Measurements from ENCODE around the gene ARFGEF2.
"Not testable (repeated sequence)": the region's sequence is repeated elsewhere in the genome, so short reads cannot be mapped to it uniquely, and the experiment has no call there.

The ARFGEF2 gene

GRCh38 chr20:48921168-48921882 lies at the start of gene ARFGEF2:
Gene ARFGEF2 (plus strand): TSS chr20:48921711. CDS start chr20:48921890, 179 bp downstream.
- peak; percentile 90 for DNase-seq

DNA sequence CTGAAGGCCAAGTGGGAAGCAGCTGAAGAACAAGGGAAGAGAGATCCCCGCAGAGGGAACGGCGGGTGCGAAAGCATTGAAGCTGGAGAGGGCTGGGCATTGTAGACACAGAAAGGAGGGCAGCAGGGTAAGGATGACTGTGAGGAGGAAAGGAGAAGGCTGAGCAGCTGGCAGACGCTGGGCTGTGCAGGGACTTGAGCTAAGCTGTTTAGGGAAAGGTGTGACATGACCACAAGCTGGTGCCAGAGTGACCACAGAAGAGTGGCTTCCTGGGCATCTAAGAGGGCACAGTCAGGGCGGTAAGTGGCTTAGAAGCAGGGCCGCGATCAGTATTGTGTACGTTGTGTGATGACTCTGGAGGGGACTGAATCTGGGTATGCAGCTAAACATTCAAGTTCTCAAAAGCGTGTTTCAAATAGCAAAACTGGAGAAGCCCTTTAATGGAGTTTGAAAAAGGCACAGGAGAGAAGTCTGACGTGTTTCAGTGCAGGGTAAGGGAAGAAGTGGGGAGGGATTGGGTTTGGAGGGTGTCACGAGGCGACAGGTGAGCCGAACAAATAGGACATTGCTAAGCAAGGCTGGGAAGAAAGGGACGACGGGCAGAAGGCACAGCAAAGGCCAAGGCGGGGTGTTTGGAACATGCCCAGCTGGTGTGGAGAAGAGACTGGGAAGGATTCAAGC lies 46.1 kb upstream of the ARFGEF2 start:
- DNase-seq = no peak

GRCh38 chr20:48875914-48876240 lies 45.6 kb upstream of the ARFGEF2 start:
- DNase-seq = no peak

DNA sequence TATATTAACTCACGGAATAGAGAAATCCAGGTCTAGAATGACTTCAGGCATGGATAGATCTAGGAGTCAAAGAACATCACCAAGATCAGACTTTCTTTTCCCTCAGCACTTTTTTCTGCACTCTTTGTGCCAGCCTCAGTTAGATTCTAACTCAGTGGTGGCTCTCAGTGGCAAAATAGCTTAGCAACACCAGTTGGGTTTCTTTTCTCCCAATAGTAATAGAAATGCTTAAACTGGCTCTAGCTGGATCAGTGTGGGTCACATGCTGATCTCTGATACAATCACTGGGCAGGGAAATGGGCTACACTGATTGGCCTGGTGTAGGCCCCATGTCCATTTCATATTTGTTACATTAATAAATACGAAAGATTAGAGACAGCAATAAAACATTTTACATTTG lies 44.2 kb upstream of the ARFGEF2 start:
- no peak for DNase-seq

- no peak for DNase-seq
Observed at GRCh38 chr20:48878534-48879248, 42.8 kb upstream of the ARFGEF2 start.

GRCh38 chr20:48879612-48880245 lies 41.8 kb upstream of the ARFGEF2 start:
- DNase-seq = no peak

DNA sequence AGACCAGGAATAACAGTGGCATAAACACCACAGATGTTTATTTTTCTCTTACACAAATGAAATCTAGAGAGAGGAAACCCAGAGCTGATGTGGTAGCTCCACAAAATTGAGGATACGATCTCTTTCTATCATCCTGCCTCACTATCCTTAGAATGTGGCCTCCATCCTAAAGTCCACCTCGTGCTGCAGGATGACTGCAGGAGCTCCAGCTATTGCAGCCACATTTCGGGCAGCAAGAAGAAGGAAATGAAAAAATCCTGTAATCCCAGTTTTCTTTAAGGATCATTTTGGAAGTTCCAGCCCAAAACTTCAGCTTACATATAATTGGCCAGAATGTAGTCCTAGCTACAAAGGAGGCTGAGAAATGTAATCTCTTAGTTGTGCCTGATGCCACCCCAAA lies 41.2 kb upstream of the ARFGEF2 start:
- no peak for DNase-seq

DNA sequence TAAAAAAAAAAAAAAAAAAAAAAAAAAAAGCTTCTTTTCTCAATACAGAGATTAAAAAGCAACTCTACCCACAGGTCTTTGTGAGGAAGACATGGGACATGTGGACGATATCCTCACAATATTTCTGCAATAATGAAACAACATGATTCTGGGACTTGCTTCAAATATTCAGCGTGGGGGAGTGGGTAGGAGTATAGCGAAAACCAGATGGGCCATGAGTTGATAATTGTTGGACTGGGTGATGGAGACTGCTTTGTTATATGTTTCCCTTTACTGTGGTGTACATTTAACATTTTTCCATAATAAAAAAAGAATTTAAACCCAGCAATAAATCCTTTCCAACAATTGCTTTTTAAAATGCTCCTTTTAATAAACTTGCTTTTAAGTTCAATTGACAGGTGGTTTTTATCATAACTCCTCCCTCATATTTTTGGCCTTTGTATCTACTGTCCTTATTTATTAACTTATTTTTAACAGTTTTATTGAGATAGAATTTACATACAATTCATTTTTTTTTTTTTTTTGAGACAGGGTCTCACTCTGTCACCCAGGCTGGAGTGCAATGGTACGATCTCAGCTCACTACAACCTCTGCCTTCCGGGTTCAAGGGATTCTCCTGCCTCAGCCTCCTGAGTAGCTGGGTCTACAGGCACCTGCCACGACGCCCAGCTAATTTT lies 40.4 kb upstream of the ARFGEF2 start:
- DNase-seq = no peak

DNA sequence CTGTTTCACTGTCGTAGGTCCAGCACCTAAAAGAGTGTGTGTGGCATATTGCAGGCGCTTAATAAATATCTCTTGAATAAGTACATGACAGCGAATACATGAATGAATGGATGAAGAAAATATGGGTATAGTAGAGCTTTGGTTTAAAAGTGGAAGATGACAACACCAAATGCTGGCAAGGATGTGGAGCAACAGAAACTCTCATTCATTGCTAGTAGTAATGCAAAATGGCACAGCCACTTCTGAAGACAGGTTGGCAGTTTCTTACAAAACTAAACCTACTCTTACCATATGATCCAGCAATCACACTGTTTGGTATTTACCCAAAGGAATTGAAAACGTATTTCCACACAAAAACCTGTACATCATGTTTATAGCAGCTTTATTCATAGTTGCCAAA lies 36.3 kb upstream of the ARFGEF2 start:
- DNase-seq = no peak

GRCh38 chr20:48886194-48886593 lies 35.3 kb upstream of the ARFGEF2 start:
- no peak for DNase-seq

- DNase-seq = no peak
Observed at GRCh38 chr20:48886811-48887210, 34.7 kb upstream of the ARFGEF2 start.

DNA sequence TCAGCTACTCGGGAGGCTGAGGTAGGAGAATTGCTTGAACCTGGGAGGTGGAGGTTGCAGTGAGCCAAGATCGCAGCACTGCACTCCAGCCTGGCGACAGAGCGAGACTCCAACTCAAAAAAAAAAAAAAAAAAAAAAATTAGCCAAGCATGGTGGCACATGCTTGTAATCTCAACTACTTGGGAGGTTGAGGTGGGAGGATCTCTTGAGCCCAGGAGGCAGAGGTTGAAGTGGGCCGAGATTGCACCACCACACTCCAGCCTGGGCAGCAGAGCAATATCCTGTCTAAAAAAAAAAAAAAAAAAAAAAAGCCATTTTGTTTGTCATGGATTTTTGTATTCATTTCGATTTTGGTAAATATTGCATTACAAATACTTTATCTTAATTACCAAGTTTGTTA lies 33.0 kb upstream of the ARFGEF2 start:
- DNase-seq = not testable (repeated sequence)

DNA sequence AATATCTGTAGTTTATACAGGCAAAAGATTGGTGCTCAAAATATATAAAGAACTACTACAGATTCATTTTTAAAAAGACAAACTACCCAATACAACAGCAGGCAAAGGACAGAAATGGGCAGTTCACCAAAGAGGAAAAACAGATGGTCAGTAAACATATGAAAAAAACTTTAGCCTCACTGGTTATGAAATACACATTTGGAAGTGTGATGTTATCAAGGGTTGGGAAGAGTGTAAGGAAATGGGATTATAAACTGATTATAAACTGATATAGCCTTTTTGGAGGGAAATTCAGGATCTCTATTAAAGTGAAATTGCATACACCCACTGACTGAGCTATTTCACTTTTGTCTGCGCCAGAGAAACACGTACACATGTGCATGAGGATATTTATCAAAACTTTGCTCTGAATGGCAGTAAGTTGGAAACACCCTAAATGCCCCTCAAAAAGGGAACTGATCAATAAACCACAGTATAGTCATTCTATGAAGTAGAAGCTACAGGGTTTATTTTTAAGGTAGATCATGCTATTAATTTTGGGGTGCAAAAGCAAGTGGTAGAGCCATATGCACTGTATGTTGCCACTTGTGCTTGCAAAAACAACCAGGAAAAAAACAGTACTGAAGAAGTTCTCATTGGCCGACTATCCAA lies 32.2 kb upstream of the ARFGEF2 start:
- no peak for DNase-seq

GRCh38 chr20:48891235-48892048 lies 30.1 kb upstream of the ARFGEF2 start:
- DNase-seq = no peak

DNA sequence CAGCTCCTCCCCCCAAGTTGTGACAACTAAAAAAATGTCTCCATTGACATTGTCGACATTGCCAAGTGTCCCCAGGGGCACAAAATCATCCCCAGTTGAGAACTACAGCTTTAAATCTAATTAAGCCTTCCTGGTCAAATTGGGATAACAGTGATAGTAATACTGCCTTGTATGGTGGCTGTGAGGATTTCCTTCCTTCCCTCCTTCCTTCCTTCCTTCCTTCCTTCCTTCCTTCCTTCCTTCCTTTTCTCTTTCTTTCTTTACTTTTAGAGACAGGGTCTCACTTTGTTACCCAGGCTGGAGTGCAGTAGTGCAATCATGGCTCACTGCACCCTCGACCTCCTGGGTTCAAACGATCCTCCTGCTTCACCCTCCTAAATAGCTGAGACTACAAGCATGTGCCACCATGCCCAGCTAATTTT lies 29.5 kb upstream of the ARFGEF2 start:
- no peak for DNase-seq

- DNase-seq = no peak
Observed at GRCh38 chr20:48892891-48893290, 28.6 kb upstream of the ARFGEF2 start.

- DNase-seq = no peak
Observed at GRCh38 chr20:48893374-48893773, 28.1 kb upstream of the ARFGEF2 start.

GRCh38 chr20:48897305-48898010 lies 24.1 kb upstream of the ARFGEF2 start:
- DNase-seq = no peak

DNA sequence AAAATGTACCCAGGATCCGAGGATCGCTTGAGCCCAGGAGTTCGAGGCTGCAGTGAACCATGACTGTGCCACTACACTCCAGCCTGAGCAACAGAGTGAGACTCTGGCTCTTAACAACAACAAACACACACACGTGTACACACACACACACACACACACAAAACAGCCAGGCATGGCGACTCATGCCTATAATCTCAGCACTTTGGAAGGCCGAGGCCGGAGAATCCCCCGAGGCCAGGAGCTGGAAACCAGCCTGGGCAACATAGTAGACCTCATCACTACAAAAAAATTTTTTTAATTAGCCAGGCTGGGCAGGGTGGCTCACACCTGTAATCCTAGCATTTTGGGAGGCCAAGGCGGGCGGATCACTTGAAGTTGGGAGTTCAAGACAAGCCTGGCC lies 23.3 kb upstream of the ARFGEF2 start:
- no peak for DNase-seq

GRCh38 chr20:48898896-48899530 lies 22.5 kb upstream of the ARFGEF2 start:
- no peak for DNase-seq

Data from 8988T (cell line).